G401 (cell line): ENCODE data around the gene GPR135. TPM values are rescaled to one million over a fixed set of nuclear protein-coding genes. Genes with fewer than 3 reads are reported as not detected.

ENCODE experiments used
- DNase-seq: peaks from one replicate; pipeline ENCODE4 v3.0.0-alpha.2; 2015; ENCODE audit warnings: low spot score
- in situ Hi-C: cut with HindIII; loops from 2 replicates; pipeline ENCODE4 v1.10.0; 2016; ENCODE audit warnings: low sequenced_read_pairs, mixed read lengths
- total RNA-seq: library from RNA; depleted of rRNA; stranded (reverse); fragments of >200 nt; shearing (Covaris generic); gene quantifications from 2 replicates; pipeline ENCODE4 v1.2.3, GENCODE V29; 2014; rRNA removed

The GPR135 gene
- total RNA-seq, 1 experiment from 2014 or later = 0.71 TPM

DNA sequence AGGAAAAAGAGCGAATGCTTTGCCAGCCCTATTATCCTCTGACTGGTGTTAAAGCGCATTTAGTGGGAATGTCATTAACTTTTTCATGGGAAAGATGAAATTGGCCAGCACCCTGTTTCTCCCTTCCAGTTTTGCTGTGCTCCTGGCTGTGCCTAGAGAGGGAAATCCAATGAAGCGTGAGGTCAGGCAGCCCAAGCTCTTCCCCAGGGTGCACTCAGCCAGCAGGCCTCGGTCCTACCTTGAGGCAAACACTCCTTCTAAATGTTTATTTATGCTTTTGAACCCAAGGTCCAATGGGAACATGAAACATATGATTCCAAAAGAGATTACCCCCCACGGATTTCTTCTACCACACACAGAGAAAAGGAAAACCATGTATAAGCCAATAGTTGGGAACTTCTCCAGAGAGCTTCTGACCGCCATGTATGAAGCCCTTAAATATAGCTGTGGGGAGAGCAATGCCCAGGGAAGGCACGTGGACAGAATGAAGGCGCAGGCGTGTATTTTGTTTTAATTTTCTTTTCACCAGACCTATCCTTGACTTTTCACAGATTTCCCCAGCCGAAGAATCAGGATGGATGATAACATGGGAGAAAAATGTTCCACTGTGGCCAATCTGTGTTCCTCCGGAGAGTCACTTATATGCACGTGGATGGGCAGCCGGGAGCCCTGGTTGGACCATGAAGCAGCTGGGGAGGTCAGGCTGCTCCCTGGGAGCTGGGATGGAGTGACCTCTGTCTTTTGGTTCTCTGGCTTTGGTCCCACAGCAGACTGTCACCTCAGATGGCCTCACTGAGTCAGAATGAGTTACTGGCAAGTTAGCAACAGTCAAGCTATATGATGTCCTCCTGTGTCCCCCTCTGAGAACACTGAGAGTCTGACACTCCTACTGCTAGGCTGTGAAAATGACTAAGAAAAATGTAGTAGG lies 37.3 kb downstream of the GPR135 start:
- DNase-seq = peak; percentile 52
- in situ Hi-C loops = no loop called here

DNA sequence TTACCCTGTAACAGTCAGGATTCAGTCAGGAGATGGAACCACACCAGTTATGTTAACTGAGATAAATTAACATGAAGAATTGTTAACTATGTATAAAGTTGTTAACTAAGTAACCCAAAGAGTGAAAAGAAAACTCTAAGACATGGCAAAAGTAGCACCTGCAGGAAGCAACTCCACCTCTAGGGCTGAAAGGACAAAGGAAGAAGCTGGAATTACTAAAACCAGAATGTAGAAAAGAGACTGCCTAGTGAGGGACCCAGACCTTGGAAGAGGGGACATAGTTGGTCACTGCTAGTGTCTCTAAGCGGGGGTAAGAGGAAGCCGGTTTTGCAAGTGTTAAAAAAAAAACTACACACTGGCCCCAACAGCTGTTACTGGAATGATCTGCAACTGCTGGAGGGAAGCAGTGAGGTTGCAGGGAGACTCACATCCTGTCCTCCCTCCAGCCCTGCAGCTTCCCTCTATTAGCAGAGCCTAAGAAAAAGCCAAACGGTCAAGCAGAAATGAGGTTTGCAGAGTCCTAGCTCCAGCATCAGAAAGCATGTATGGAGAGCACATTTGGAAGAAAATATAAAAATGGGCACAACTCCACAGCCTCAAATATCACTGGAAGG lies 39.8 kb downstream of the GPR135 start:
- no peak for DNase-seq
- in situ Hi-C loops = no loop called here

DNA sequence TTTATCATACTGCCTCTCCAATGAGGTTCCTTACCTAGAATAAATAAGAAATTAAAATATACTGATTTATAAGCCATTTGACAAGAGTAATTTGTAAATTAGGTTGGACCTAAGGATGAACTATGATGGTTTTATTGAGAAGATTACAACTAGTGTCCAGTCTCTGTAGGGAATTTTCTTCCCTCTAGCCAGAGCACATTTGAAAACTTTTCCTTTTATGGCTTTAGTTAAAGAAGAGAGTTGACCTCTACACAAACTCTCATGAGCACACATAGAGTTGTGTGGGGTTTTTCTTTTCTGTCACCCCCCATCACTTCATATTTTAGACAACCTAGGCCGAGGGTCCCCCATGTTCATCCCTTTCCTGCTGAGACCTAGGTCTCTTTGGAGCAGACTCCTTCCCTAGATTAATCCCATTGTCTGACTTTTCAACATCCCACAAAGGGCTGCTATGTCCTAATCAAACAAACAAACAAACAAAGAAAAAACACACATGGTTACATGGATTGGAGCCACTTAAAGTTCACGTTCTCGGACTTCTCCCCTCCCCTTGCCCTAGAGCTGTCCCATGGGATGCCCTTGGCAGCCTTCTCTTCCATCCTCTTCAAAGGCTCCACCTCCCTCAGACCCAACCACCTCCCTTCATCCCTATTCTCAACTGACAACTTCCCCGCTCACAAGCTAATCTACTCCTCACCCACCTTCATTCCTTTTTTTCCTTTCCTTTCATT lies 40.7 kb downstream of the GPR135 start:
- in situ Hi-C loops = no loop called here
- no peak for DNase-seq

DNA sequence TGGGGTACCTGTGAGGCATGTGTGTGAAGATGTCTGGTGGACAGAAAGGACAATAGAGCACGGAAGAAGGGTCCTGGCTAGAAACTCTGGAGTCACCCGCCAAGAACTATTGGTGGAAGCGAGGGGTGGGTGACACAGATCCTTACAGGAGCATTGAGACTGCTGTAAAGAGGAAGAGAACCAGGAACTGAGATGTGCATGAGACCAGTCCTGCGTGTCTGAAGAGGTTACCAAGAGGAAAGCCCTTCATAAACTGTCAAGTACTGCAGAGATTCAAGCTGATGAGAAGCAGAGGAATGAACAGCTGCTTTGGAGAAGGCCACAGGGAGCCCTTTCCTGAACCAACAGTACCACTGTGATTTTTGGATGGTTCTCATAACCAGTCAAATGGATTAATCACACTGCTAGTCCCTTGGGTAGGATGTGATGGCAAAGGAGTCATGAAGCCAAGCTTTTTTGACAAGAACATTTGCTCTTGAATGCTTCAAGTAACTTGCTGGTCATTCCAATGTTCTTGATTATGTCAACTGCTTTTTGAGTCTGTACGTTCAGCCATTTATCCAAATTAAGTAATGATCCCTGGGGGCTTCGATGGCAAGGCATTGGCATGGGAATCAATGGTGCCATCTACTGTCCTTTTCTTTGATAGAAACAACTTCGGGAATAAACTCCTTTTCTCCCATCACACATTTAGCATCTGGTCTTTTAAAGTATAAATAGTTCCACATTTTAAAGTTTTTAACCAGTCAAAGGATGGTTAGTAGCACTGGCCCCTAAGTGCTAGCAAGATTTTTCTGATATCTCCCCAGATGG lies 42.9 kb downstream of the GPR135 start:
- in situ Hi-C loops = no loop called here
- no peak for DNase-seq

DNA sequence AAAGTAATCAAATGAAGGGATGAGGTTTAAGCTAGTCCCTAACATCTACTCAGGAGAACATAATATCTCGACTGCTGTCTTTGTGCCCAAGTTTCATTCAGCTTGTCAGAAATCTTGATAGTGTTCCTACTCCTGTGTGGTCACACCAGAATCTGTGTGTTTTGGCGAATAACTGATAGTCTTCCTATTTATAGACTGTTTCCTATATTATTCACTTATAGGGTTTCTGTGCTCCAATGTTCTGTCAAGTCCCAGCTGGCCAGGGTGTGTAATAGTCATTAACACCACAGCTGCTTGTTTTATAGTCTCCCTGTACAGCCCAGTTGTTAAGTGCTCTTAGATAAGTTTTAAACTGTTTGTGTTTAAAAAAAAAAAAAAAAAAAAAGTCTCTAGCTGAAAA lies 45.9 kb downstream of the GPR135 start:
- in situ Hi-C loops = no loop called here
- no peak for DNase-seq

DNA sequence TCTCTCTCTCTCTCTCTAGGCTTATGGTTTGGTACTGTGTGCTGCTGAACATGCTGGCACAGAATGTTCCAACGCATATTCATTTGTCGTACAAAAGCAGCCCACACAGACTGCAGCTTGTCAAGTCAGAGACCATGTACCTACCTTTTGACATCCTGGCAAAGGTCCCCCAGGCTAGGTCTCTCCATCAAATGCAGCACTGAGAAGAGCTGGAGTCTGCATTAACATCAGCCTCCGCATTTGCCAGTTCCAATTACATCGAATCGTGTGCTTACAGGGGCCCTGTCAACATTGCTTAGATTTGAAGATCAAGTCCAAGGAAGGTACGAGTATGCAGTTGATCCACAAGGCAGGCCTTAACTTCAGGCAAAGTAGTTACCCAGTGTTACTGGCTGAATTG lies 47.9 kb downstream of the GPR135 start:
- no peak for DNase-seq
- in situ Hi-C loops = no loop called here

DNA sequence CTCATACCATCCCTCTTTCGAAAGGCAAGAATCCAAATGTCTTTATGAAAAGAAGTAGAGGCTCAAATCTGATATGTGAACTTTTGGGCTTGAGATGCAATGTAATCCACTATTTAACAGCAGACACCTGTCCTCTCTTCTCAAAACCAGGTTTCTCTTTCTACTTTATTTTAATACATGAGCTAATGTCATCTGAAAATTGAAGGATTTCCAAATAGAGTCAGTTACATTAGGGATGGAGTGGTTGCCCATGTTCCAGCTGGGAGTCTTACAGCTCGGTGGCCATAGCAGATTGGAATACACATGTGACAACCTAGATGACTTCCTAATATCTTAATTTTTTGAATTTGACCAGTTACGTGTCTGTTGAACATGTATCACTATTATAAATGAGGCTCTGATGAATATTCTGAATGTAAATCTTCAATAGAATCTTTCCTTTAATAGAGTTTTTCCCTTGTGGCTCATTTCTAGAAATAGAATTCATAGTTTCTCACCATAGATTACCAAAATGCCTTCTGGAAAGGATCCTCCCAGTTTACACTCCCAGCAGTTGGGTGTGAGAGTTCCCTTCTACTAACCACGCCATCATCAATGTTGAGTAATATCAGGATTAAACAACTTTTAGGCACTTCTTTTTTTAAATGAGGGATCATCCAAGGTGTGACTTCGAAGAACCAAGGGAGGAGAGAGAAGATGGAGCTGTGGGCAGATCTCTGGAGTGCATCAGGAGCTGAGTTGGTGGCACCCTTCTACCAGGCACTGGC lies 49.2 kb downstream of the GPR135 start:
- in situ Hi-C loops = no loop called here
- DNase-seq = no peak

Other genes with a start within 250 kb of the GPR135 start
- gene L3HYPDH, start 19.0 kb upstream of the GPR135 start, total RNA-seq = 19.4 and 26.6 TPM in 2 replicates
- gene JKAMP, start 19.1 kb upstream of the GPR135 start, total RNA-seq = 77.3 and 89.4 TPM in 2 replicates
- not detected in 2 replicates for gene CCDC175, start 111.4 kb upstream of the GPR135 start, total RNA-seq